ENCODE results near the gene IGFBP6. TPM values are rescaled to one million over a fixed set of nuclear protein-coding genes. Genes with fewer than 3 reads are reported as not detected.

The IGFBP6 gene
- total and polyA plus RNA-seq, 4 donors: 1.6 to 17.6 (median 12.0) TPM

DNA sequence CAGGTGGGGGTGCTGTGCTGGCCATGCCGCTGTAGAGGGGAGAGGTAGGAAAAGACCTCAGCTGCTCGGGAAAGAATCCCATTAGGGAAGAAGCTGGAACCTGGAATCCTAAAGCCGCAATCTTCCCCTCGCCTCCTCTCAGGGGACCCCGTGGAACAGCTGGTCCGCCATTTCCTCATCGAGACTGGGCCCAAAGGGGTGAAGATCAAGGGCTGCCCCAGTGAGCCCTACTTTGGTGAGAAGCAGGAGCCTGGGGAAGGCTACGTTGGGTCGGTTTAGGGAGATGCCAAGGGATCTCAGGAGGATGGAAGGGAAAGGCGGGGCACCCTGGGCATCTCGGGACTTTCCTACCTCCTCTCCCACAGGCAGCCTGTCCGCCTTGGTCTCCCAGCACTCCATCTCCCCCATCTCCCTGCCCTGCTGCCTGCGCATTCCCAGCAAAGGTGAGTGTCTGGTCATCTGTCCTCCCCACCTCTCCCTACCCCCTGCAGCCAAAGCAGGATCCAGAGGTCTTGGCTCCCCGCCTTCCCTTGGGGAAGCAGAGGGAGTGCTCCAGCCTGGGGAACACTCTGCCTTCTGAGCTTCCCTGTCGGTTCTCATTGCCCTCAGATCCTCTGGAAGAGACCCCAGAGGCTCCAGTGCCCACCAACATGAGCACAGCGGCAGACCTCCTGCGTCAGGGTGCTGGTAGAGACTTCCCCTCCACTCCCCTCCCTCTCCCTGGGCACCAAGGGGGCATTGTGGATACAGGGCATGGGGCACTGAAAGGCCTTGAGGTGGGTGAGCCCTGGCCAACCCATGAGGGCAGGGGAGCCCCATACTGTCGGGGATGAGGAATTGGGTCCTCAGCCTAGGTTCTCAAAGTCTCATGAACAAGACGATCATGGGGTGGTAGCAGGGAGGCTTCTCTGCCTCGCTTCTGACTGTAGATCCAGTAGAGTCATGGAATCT is 35.2 kb upstream of the IGFBP6 start:
- H3K4me1 ChIP-seq (ENCODE audit: control insufficient read depth in 4 of 4, insufficient read depth in 4 of 4, low read length in 3 of 4): peaks cover 18 to 40% (median 29%) of the 10 kb centered on the region in 4 donors
- no peak overlapping the region for H3K4me3 ChIP-seq (ENCODE audit: low read depth in 1 of 3, low read length in 3 of 3)
- H3K9me3 ChIP-seq (ENCODE audit: control insufficient read depth in 4 of 4, low read length in 3 of 4): no peaks in the 10 kb centered on the region
- H3K9ac ChIP-seq (ENCODE audit: low read depth in 1 of 2, low read length in 2 of 2): no peak overlapping the region
- DNase-seq (ENCODE audit: low spot score): no peak
- WGBS: 81% methylated on average over 20 of the region's 20 CpGs
- H3K36me3 ChIP-seq (ENCODE audit: control insufficient read depth in 4 of 4, insufficient read depth in 3 of 4, low read depth in 1 of 4, low read length in 3 of 4): peaks cover 3 to 38% (median 23%) of the 10 kb centered on the region in 4 donors
- peak overlapping the region; percentile 63 to 71 for H3K27ac ChIP-seq (ENCODE audit: low read depth in 1 of 2, low read length in 2 of 2)
- no peaks in the 10 kb centered on the region for H3K27me3 ChIP-seq (ENCODE audit: control insufficient read depth in 4 of 4, insufficient read depth in 4 of 4, low read length in 3 of 4)
- TF ChIP-seq, protein P1, sequence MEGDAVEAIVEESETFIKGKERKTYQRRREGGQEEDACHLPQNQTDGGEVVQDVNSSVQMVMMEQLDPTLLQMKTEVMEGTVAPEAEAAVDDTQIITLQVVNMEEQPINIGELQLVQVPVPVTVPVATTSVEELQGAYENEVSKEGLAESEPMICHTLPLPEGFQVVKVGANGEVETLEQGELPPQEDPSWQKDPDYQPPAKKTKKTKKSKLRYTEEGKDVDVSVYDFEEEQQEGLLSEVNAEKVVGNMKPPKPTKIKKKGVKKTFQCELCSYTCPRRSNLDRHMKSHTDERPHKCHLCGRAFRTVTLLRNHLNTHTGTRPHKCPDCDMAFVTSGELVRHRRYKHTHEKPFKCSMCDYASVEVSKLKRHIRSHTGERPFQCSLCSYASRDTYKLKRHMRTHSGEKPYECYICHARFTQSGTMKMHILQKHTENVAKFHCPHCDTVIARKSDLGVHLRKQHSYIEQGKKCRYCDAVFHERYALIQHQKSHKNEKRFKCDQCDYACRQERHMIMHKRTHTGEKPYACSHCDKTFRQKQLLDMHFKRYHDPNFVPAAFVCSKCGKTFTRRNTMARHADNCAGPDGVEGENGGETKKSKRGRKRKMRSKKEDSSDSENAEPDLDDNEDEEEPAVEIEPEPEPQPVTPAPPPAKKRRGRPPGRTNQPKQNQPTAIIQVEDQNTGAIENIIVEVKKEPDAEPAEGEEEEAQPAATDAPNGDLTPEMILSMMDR (IDR thresholded peaks at IDR 0.05; ENCODE audit: low read depth, low read length, missing input control): peak; percentile 7
- TF ChIP-seq TAF1 (conservative IDR thresholded peaks at IDR 0.05): no peak

DNA sequence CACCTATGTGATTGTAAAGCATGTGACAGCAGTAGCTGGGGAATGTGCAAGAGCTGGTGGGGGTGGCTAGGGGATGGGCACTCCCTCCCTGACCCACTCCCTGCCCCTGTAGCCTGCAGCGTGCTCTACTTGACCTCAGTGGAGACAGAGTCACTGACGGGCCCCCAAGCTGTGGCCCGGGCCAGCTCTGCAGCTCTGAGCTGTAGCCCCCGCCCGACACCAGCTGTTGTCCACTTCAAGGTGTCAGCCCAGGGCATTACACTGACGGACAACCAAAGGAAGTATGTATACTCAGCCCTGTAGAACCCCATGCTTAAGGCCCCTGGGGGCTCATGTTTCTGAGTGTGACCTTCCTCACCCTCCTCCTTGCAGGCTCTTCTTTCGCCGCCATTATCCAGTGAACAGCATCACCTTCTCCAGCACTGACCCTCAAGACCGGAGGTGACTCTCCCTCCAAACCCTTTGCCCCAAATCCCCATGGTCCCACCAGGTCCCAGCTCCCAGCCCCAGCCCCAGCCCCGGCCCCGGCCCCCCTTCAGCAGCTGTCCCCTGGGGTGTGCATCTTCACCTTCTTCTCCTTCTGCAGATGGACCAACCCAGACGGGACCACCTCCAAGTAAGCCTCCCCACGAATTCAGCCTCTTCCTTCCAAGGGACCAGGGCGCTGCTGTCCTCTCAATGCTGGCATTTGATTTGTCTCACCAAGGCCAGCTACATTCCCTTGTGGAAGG is 34.3 kb upstream of the IGFBP6 start:
- WGBS: 84% methylated on average over 14 of the region's 14 CpGs
- no peak for DNase-seq (ENCODE audit: low spot score)
- H3K9ac ChIP-seq (ENCODE audit: low read depth in 1 of 2, low read length in 2 of 2): no peak overlapping the region
- no peaks in the 10 kb centered on the region for H3K27me3 ChIP-seq (ENCODE audit: control insufficient read depth in 4 of 4, insufficient read depth in 4 of 4, low read length in 3 of 4)
- peaks cover 18 to 40% (median 26%) of the 10 kb centered on the region in 4 donors for H3K4me1 ChIP-seq (ENCODE audit: control insufficient read depth in 4 of 4, insufficient read depth in 4 of 4, low read length in 3 of 4)
- TF ChIP-seq YY1 (IDR thresholded peaks at IDR 0.05) (no peak), EGR1 (IDR thresholded peaks at IDR 0.05; ENCODE audit: low read depth in 2 of 2) (no peak), TAF1 (conservative IDR thresholded peaks at IDR 0.05) (no peak), FOXA2 (IDR thresholded peaks at IDR 0.05) (no peak), HNF4G (IDR thresholded peaks at IDR 0.05) (no peak), JUND (IDR thresholded peaks at IDR 0.05) (no peak)
- TF ChIP-seq, protein P1 (IDR thresholded peaks at IDR 0.05; ENCODE audit: low read depth, low read length, missing input control): no peak
- TF ChIP-seq, protein P2, sequence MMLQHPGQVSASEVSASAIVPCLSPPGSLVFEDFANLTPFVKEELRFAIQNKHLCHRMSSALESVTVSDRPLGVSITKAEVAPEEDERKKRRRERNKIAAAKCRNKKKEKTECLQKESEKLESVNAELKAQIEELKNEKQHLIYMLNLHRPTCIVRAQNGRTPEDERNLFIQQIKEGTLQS (IDR thresholded peaks at IDR 0.05): no peak
- TF ChIP-seq, protein P3, sequence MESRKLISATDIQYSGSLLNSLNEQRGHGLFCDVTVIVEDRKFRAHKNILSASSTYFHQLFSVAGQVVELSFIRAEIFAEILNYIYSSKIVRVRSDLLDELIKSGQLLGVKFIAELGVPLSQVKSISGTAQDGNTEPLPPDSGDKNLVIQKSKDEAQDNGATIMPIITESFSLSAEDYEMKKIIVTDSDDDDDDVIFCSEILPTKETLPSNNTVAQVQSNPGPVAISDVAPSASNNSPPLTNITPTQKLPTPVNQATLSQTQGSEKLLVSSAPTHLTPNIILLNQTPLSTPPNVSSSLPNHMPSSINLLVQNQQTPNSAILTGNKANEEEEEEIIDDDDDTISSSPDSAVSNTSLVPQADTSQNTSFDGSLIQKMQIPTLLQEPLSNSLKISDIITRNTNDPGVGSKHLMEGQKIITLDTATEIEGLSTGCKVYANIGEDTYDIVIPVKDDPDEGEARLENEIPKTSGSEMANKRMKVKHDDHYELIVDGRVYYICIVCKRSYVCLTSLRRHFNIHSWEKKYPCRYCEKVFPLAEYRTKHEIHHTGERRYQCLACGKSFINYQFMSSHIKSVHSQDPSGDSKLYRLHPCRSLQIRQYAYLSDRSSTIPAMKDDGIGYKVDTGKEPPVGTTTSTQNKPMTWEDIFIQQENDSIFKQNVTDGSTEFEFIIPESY (IDR thresholded peaks at IDR 0.05): no peak
- no peak overlapping the region for H3K4me3 ChIP-seq (ENCODE audit: low read depth in 1 of 3, low read length in 3 of 3)
- H3K27ac ChIP-seq (ENCODE audit: low read depth in 1 of 2, low read length in 2 of 2): no peak overlapping the region
- no peaks in the 10 kb centered on the region for H3K9me3 ChIP-seq (ENCODE audit: control insufficient read depth in 4 of 4, low read length in 3 of 4)
- H3K36me3 ChIP-seq (ENCODE audit: control insufficient read depth in 4 of 4, insufficient read depth in 3 of 4, low read depth in 1 of 4, low read length in 3 of 4): peaks cover 3 to 32% (median 15%) of the 10 kb centered on the region in 4 donors

Measured in liver (tissue), 9 donors.